SW480 (cell line): ENCODE data around the gene CDRT15L2.
"Not testable (repeated sequence)": the region's sequence is repeated elsewhere in the genome, so short reads cannot be mapped to it uniquely, and the experiment has no call there.

Experiments used
- DNase-seq: peaks from one replicate; pipeline ENCODE4 v3.0.0-alpha.2; 2016; ENCODE audit warnings: low spot score

Gene CDRT15L2

DNA sequence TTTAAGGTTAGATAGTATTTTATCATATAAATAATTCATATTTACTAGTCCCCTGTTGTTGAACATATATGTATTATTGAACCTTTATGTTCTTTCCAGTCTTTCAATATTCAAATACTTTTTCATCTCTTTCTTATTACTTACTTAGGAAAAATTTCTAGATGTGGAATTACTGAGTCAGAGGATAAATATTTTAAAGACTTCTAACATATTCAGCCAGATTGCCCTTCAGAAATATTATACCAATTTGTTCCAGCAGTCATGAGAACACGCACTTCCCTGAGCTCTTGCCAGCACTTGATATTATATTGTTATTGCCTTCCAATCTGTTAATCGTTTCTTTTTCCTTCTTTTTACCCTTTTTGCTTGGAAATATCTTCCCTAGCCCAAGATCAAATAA lies 4.5 kb upstream of the CDRT15L2 start:
- DNase-seq, result not testable (repeated sequence)

DNA sequence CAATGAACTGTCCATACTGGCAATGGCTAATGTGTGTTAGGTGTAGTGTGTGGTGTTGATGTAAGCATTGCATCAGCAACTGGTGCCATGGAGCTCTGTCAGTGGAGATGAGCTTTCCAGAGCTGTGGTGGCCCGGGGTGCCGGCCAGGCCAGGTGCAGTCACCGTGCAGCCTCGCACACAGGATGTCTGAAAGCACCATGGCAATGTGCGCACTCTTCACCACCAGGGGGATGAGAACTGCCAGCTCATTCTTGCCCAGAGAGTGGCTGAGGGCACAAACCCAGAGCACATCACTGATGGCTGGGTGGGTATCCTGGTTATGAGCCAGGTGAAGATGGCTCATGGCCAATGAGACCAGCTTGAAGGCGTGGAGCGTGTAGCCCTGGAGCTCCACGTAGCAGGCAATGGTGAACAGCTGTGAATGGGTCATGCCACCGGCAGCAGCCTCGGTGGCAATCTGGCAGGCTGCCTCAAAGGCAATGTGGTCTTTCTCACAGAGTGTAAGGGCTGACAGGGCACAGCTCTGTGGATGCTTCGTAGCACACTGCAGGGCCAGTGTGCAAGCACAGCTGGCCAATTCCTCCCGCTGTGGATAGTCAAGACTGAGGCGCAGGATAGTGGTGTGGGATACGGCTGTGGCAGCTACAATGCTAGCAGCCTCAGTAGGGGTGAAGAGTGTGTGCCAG lies 4.5 kb downstream of the CDRT15L2 start:
- not testable (repeated sequence) for DNase-seq

DNA sequence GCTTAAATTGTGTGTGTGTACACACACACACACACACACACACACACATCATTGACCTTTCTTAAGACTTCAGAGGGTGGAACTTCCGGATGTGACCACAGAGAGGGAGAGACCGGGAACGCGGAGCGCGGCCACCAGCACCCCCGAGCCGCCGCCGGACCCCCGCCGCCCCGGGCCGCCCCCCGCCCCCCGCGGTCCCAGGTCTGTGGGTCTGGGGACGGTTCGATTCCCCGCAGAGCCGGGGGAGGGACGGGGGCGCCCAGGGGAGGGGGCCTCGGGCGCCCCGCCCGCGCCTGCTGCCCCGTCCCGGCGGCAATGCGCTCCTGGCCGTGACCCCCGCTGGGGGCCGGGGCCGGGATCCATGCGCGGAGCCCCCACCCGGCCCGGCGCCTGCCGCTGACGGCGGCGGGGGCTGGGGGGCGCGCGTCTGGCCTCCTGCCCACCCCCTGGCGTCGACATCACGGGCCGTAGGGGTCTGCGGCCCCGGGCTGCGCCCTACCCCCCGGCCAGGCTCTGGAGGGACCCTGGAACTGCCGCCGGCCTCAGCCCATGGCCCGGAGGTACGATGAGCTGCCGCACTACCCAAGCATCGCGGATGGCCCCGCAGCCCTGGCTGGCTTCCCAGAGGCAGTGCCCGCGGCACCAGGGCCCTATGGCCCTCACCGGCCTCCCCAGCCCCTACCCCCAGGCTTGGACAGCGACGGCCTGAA lies 9.4 kb downstream of the CDRT15L2 start:
- peak; percentile 3 for DNase-seq

DNA sequence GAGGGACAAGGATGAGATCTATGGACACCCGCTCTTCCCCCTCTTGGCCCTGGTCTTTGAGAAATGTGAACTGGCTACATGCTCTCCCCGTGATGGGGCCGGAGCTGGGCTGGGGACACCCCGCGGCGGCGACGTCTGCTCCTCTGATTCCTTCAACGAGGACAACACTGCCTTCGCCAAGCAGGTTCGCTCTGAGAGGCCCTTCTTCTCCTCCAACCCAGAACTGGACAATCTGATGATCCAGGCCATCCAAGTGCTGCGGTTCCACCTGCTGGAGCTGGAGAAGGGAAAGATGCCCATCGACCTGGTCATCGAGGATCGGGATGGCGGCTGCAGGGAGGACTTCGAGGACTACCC lies 9.9 kb downstream of the CDRT15L2 start:
- not testable (repeated sequence) for DNase-seq

DNA sequence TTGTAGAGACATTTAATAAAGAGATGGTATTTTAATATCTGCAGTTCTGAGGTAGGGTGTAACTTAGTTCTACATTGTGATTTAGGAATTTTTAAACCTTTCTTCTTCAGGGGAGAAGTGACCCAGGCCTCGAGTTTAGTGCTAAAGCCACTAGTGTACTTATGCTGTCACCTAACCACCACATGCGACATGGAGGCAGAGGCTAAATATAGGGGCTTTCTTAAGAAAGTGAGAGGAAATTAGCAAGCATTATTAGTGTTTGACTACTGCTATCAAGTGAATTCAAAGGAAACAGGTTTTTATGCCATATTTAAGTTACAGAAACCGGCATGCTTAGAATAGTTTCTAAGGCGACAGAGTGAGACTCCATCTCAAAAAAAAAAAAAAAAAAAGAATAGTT lies 11.5 kb downstream of the CDRT15L2 start:
- DNase-seq, result not testable (repeated sequence)

DNA sequence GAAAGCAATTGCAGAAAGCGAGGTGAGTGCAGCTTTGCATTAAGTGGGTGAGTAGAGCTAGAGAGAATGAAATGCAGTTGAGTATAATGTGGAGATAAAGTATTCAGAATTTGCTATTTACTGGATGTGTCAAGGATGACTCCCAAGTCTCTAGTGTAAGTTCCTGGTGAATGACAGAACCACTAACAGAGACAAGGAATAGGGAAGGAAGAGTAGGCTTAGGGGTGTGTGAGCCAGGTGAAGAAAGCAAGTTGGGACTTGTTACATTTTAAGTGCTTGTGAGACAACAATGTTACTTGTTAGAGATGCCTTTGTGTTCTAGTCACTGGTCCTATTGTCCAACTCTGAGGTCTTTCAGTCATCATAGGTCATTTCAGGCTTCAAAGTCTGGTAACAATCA lies 26.0 kb downstream of the CDRT15L2 start:
- DNase-seq, result not testable (repeated sequence)

DNA sequence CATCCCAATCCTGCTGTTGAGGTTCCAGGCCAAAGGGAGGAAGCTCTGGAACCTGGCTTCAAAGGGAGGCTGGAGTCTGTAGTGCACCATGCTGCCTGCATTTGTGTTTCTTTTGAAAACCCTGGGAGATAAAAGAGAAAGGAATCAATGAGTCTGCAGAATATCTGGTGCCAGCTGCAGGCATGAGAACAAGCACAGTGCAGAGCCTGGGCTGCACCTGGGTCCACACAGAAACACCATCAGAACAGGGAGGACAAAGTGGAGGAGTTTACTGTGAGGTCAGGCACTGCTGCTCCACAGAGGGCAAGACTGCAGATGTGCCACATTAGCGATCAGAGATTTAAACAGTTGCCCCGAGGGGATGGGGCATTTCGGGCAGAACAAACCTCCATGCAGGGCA lies 30.0 kb downstream of the CDRT15L2 start:
- DNase-seq, result not testable (repeated sequence)

DNA sequence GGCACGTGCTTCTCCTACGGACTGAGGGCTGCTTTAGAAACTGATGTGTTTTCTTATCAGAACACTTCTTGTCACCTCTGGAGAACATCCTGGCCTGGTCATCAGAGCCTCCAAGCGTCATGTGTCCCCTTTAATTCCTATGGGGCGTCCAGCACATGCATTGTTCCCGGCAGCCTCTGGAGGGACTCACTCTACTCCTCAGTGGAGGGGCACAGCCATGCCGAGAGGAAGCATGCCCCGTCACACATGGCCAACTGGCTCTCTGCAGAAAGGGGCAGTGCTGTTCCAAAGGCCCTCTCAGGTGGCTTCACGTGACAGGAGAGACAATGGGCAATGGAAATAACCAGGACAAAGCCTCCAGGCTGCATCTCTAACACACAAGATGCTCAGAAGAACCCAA lies 31.8 kb downstream of the CDRT15L2 start:
- DNase-seq, result no peak

DNA sequence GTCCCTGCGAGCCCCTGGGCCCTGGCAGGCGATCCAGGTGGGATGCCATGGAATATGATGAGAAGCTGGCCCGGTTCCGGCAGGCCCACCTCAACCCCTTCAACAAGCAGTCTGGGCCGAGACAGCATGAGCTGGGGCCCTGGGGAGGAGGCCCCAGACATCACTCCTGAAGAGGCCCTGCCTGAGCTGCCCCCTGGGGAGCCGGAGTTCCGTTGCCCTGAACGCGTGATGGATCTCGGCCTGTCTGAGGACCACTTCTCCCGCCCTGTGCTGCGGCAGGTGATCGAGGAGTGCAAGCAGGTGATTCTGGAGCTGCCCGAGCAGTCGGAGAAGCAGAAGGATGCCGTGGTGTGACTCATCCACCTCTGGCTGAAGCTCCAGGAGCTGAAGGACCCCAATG lies 33.1 kb downstream of the CDRT15L2 start:
- no peak for DNase-seq

DNA sequence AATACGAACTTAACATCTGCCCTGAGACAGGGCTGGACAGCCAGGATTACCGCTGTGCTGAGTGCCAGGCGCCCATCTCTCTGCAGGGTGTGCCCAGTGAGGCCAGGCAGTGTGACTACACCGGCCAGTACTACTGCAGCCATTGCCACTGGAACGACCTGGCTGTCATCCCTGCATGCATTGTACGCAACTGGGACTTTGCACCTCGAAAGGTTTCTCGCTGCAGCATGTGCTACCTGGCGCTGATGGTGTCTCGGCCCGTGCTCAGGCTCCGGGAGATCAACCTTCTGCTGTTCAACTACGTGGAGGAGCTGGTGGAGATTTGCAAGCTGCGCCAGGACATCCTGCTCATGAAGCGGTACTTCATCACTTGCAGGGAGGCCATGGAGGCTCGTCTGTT lies 33.7 kb downstream of the CDRT15L2 start:
- no peak for DNase-seq

DNA sequence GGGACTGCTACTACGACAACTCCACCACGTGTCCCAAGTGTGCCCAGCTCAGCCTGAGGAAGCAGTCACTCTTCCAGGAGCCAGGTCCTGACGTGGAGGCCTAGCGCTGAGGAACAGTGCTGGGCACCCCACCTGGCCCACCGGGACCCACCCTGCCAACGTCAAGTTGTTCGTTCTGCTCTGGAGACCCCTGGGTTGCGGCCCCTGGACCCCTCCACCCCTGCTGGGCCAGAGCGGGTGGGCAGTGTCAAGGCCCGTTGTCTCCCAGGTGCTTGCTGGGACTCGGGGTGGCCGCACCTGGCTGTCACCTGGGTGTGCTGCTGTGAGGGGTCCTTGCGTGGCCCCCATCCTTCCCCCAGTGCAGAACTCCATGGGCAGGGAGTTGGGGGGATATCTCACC lies 34.4 kb downstream of the CDRT15L2 start:
- DNase-seq, result no peak

DNA sequence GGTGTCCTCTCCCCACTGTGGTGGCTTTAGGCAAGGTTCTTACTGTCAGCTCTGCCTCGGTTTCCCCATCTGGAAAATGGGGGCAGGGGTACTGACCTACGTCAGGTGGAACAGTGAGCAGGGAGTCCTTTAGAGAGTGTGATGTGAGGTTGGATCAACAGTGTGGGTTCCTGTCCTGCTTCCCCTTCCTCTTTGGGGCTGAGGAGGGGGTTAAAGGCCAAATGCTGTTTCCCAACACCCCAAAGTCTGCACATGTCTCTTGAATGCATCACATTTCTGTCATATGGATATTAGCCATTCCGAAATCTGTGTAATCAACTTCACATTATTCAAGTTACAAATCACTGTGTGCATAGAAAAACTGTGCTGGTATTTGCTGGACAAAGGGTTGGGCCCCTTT lies 35.9 kb downstream of the CDRT15L2 start:
- not testable (repeated sequence) for DNase-seq
